ENCODE results near the gene PGAM2.

DNA sequence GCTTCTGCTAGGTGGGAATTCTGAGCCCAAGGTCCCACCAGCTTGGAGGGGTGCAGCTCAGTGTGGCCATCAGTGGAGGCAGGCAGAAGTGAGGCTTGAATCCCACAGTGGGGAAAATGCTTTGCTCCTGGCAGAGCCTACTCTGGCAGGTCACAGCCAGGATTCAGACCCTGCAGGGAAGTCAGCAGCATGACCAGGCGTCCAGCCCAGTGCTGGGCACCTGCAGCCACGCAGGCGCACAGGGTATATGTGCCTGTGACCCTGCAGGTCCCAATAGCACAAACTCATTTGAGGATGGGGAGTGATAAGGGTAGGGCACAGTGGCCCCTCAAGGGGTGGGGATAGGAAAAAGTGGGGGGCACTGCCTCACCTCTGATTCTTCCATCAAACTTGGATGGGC lies 30.4 kb upstream of the PGAM2 start:
- TF ChIP-seq, protein P1, sequence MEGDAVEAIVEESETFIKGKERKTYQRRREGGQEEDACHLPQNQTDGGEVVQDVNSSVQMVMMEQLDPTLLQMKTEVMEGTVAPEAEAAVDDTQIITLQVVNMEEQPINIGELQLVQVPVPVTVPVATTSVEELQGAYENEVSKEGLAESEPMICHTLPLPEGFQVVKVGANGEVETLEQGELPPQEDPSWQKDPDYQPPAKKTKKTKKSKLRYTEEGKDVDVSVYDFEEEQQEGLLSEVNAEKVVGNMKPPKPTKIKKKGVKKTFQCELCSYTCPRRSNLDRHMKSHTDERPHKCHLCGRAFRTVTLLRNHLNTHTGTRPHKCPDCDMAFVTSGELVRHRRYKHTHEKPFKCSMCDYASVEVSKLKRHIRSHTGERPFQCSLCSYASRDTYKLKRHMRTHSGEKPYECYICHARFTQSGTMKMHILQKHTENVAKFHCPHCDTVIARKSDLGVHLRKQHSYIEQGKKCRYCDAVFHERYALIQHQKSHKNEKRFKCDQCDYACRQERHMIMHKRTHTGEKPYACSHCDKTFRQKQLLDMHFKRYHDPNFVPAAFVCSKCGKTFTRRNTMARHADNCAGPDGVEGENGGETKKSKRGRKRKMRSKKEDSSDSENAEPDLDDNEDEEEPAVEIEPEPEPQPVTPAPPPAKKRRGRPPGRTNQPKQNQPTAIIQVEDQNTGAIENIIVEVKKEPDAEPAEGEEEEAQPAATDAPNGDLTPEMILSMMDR (IDR thresholded peaks at IDR 0.05): no peak
- TF ChIP-seq, protein P2, sequence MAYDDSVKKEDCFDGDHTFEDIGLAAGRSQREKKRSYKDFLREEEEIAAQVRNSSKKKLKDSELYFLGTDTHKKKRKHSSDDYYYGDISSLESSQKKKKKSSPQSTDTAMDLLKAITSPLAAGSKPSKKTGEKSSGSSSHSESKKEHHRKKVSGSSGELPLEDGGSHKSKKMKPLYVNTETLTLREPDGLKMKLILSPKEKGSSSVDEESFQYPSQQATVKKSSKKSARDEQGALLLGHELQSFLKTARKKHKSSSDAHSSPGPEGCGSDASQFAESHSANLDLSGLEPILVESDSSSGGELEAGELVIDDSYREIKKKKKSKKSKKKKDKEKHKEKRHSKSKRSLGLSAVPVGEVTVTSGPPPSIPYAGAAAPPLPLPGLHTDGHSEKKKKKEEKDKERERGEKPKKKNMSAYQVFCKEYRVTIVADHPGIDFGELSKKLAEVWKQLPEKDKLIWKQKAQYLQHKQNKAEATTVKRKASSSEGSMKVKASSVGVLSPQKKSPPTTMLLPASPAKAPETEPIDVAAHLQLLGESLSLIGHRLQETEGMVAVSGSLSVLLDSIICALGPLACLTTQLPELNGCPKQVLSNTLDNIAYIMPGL (CRISPR knock-in tag; IDR thresholded peaks at IDR 0.05; ENCODE audit: borderline replicate concordance): no peak
- no peak for TF ChIP-seq RFX5 (IDR thresholded peaks at IDR 0.05)
- no peak for TF ChIP-seq RAD21 (conservative IDR thresholded peaks at IDR 0.05 in 1 of 2, IDR thresholded peaks at IDR 0.05 in 1 of 2)
- TF ChIP-seq POLR2A (IDR thresholded peaks at IDR 0.05; ENCODE audit: low read length): no peak
- TF ChIP-seq HDAC2 (IDR thresholded peaks at IDR 0.05): no peak
- TF ChIP-seq ZFP36 (IDR thresholded peaks at IDR 0.05; ENCODE audit: borderline replicate concordance, partially characterized antibody): no peak
- TF ChIP-seq BHLHE40 (IDR thresholded peaks at IDR 0.05; ENCODE audit: low read depth, low read length): no peak
- no peak for TF ChIP-seq ESRRA (IDR thresholded peaks at IDR 0.05; ENCODE audit: borderline replicate concordance, low read length)
- no peak for TF ChIP-seq CEBPB (IDR thresholded peaks at IDR 0.05)
- TF ChIP-seq, protein P3, sequence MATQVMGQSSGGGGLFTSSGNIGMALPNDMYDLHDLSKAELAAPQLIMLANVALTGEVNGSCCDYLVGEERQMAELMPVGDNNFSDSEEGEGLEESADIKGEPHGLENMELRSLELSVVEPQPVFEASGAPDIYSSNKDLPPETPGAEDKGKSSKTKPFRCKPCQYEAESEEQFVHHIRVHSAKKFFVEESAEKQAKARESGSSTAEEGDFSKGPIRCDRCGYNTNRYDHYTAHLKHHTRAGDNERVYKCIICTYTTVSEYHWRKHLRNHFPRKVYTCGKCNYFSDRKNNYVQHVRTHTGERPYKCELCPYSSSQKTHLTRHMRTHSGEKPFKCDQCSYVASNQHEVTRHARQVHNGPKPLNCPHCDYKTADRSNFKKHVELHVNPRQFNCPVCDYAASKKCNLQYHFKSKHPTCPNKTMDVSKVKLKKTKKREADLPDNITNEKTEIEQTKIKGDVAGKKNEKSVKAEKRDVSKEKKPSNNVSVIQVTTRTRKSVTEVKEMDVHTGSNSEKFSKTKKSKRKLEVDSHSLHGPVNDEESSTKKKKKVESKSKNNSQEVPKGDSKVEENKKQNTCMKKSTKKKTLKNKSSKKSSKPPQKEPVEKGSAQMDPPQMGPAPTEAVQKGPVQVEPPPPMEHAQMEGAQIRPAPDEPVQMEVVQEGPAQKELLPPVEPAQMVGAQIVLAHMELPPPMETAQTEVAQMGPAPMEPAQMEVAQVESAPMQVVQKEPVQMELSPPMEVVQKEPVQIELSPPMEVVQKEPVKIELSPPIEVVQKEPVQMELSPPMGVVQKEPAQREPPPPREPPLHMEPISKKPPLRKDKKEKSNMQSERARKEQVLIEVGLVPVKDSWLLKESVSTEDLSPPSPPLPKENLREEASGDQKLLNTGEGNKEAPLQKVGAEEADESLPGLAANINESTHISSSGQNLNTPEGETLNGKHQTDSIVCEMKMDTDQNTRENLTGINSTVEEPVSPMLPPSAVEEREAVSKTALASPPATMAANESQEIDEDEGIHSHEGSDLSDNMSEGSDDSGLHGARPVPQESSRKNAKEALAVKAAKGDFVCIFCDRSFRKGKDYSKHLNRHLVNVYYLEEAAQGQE (IDR thresholded peaks at IDR 0.05): no peak
- no peak for TF ChIP-seq EP300 (IDR thresholded peaks at IDR 0.05)
- TF ChIP-seq, protein P4, sequence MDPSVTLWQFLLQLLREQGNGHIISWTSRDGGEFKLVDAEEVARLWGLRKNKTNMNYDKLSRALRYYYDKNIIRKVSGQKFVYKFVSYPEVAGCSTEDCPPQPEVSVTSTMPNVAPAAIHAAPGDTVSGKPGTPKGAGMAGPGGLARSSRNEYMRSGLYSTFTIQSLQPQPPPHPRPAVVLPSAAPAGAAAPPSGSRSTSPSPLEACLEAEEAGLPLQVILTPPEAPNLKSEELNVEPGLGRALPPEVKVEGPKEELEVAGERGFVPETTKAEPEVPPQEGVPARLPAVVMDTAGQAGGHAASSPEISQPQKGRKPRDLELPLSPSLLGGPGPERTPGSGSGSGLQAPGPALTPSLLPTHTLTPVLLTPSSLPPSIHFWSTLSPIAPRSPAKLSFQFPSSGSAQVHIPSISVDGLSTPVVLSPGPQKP (IDR thresholded peaks at IDR 0.05; ENCODE audit: low read depth, low read length): no peak
- TF ChIP-seq, protein P5, sequence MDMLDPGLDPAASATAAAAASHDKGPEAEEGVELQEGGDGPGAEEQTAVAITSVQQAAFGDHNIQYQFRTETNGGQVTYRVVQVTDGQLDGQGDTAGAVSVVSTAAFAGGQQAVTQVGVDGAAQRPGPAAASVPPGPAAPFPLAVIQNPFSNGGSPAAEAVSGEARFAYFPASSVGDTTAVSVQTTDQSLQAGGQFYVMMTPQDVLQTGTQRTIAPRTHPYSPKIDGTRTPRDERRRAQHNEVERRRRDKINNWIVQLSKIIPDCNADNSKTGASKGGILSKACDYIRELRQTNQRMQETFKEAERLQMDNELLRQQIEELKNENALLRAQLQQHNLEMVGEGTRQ (IDR thresholded peaks at IDR 0.05): no peak
